ENCODE results near the gene MACF1.

DNA sequence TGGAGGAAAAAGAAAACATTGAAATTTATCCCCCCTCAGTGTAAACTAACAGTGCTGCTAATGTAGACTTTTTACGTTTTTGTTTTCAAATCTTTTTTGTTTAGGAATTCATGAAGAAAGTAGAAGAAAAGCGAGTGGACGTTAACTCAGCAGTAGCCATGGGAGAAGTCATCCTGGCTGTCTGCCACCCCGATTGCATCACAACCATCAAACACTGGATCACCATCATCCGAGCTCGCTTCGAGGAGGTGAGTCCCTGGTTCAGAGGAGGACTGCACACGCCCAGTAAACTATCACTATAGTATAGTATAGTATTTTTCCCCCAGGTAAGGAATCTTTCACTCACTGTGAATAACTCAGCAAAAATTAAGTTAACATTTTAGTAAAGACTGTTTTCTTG, 249.1 kb downstream of the MACF1 start:
- TF ChIP-seq EZH2 (IDR thresholded peaks at IDR 0.05; ENCODE audit: borderline replicate concordance, low read length): no peak
- TF ChIP-seq, protein P1, sequence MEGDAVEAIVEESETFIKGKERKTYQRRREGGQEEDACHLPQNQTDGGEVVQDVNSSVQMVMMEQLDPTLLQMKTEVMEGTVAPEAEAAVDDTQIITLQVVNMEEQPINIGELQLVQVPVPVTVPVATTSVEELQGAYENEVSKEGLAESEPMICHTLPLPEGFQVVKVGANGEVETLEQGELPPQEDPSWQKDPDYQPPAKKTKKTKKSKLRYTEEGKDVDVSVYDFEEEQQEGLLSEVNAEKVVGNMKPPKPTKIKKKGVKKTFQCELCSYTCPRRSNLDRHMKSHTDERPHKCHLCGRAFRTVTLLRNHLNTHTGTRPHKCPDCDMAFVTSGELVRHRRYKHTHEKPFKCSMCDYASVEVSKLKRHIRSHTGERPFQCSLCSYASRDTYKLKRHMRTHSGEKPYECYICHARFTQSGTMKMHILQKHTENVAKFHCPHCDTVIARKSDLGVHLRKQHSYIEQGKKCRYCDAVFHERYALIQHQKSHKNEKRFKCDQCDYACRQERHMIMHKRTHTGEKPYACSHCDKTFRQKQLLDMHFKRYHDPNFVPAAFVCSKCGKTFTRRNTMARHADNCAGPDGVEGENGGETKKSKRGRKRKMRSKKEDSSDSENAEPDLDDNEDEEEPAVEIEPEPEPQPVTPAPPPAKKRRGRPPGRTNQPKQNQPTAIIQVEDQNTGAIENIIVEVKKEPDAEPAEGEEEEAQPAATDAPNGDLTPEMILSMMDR (conservative IDR thresholded peaks at IDR 0.05 in 1 of 2, IDR thresholded peaks at IDR 0.05 in 1 of 2; ENCODE audit: extremely low read depth in 1 of 2, insufficient read depth in 1 of 2, low read depth in 1 of 2, low read length in 2 of 2): no peak
